ENCODE results near the gene LEKR1.

GRCh38 chr3:157065201-157065600 lies 239.0 kb downstream of the LEKR1 start:
- TF ChIP-seq, protein P1, sequence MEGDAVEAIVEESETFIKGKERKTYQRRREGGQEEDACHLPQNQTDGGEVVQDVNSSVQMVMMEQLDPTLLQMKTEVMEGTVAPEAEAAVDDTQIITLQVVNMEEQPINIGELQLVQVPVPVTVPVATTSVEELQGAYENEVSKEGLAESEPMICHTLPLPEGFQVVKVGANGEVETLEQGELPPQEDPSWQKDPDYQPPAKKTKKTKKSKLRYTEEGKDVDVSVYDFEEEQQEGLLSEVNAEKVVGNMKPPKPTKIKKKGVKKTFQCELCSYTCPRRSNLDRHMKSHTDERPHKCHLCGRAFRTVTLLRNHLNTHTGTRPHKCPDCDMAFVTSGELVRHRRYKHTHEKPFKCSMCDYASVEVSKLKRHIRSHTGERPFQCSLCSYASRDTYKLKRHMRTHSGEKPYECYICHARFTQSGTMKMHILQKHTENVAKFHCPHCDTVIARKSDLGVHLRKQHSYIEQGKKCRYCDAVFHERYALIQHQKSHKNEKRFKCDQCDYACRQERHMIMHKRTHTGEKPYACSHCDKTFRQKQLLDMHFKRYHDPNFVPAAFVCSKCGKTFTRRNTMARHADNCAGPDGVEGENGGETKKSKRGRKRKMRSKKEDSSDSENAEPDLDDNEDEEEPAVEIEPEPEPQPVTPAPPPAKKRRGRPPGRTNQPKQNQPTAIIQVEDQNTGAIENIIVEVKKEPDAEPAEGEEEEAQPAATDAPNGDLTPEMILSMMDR (IDR thresholded peaks at IDR 0.05), result no peak
- no peak for TF ChIP-seq POLR2A (IDR thresholded peaks at IDR 0.05)

Measured in testis (tissue), 2 donors.